Uterus (tissue), 2 donors: ENCODE data around the gene TUBA4A.

ENCODE experiments used
- CTCF ChIP-seq, 4 experiments: fragments of 200-600 bp in 2 of 4; fragments of 450-650 bp in 2 of 4; sonication (generic) in 2 of 4; IDR thresholded peaks; one replicate each; pipeline ENCODE4 v1.5.1; 2016 to 2019; ENCODE audit warnings: antibody characterized with exemption in 4 of 4, mild to moderate bottlenecking in 2 of 4, moderate library complexity in 1 of 4
- POLR2A ChIP-seq, 2 donors: fragments of 450-650 bp; IDR thresholded peaks; one replicate each; pipeline ENCODE4 v1.6.1; 2016; ENCODE audit warnings: antibody characterized with exemption in 2 of 2, mild to moderate bottlenecking in 1 of 2, moderate library complexity in 1 of 2

GRCh38 chr2:219292616-219293015 lies 38.9 kb upstream of the TUBA4A start:
- TF ChIP-seq POLR2A (IDR thresholded peaks at IDR 0.05) (no peak), CTCF (IDR thresholded peaks at IDR 0.05) (no peak)
